HEK293T (cell line): ENCODE measurements around the gene BLOC1S5.

Source experiments
- ARNT ChIP-seq: fragments of 450-650 bp; IDR thresholded peaks from 2 replicates; pipeline ENCODE4 v1.6.1; 2017; ENCODE audit warnings: mild to moderate bottlenecking
- BHLHE40 ChIP-seq: fragments of 450-650 bp; IDR thresholded peaks from 2 replicates; pipeline ENCODE4 v1.6.1; 2016; ENCODE audit warnings: mild to moderate bottlenecking, moderate library complexity, borderline replicate concordance
- ELF4 ChIP-seq: fragments of 450-650 bp; IDR thresholded peaks from 2 replicates; pipeline ENCODE4 v1.6.1; 2017; ENCODE audit warnings: antibody characterized with exemption
- FOXA1 ChIP-seq: fragments of 450-650 bp; IDR thresholded peaks from 2 replicates; pipeline ENCODE4 v1.6.1; 2016; ENCODE audit warnings: mild to moderate bottlenecking
- FOXK2 ChIP-seq: fragments of 450-650 bp; IDR thresholded peaks from 2 replicates; pipeline ENCODE4 v1.6.1; 2016; ENCODE audit warnings: mild to moderate bottlenecking
- FOXM1 ChIP-seq: fragments of 450-650 bp; IDR thresholded peaks from 2 replicates; pipeline ENCODE4 v1.6.1; 2017; ENCODE audit warnings: mild to moderate bottlenecking, borderline replicate concordance
- HDGF ChIP-seq: fragments of 450-650 bp; IDR thresholded peaks from 2 replicates; pipeline ENCODE4 v1.6.1; 2017; ENCODE audit warnings: antibody characterized with exemption, borderline replicate concordance
- L3MBTL2 ChIP-seq: fragments of 450-650 bp; conservative IDR thresholded peaks from 2 replicates; pipeline ENCODE4 v1.6.1; 2016; ENCODE audit warnings: mild to moderate bottlenecking
- PKNOX1 ChIP-seq: fragments of 450-650 bp; IDR thresholded peaks from 2 replicates; pipeline ENCODE4 v1.6.1; 2016
- SP1 ChIP-seq: fragments of 450-650 bp; IDR thresholded peaks from 2 replicates; pipeline ENCODE4 v1.6.1; 2017
- TARDBP ChIP-seq: fragments of 450-650 bp; IDR thresholded peaks from 2 replicates; pipeline ENCODE4 v1.6.1; 2016
- ZNF384 ChIP-seq: fragments of 450-650 bp; IDR thresholded peaks from 2 replicates; pipeline ENCODE4 v1.6.1; 2016

DNA sequence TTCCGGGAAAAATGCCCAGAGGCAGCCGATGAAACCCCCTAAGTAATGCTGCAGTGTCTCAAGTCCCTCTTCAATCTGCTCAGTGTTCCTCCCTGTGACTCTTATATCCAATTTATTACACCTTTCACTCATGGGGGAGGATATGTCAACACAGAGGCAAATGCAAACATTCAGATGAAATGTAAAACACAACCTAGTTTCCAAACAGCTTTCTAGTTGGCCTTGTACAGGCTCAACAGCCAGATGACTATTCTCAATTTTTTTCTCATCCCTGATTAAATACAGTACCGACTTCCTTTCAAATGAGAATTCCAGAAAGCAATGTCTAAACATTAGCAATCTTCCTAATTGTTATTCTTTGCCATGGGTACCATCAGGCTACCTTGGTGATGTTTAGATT lies 65.0 kb downstream of the BLOC1S5 start:
- TF ChIP-seq SP1 (no peak), FOXA1 (no peak), PKNOX1 (no peak), ELF4 (no peak), TARDBP (no peak), BHLHE40 (no peak), HDGF (no peak), FOXK2 (no peak), ZNF384 (no peak), FOXM1 (no peak), L3MBTL2 (no peak), ARNT (no peak)
